Stimulated activated CD8-positive, alpha-beta memory T cell treated with anti-CD3 and anti-CD28 coated beads, Interleukin-7, amount 100 ng/mL, for 24 hours (primary cell): Measurements from ENCODE around the gene CDC42BPB.

Experiments used
- DNase-seq: peaks from one replicate; pipeline ENCODE4 v3.0.0-alpha.2; 2020; ENCODE audit warnings: low read depth

Gene CDC42BPB

GRCh38 chr14:103073876-103074728 is 16.8 kb upstream of the CDC42BPB start:
- DNase-seq = no peak

DNA sequence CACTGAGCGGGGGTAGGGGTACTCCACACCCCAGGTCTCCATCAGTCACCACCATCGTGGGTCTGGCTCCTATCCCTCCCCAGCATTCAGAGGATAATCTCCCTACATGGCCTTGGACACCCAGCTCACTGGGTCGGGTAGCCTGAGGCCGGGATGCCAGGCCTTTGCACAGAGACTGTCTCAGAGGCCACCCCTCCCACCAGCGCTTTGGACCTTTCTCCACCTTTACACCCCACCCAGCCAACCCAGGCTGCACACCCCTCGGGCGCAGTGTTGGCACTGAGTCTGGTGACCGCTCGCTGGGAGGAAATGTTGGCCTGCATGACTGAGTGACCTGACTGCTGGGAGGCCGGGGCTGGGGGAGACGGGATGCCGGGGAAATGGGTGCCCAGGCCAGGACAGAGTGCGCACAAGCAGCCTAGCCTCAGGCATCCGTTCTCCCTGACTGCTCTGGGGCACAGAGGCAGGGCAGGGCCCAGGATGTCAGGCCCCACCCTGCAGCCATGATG is 16.1 kb upstream of the CDC42BPB start:
- no peak for DNase-seq

- DNase-seq = no peak
Observed at GRCh38 chr14:103072595-103073366, 15.4 kb upstream of the CDC42BPB start.

DNA sequence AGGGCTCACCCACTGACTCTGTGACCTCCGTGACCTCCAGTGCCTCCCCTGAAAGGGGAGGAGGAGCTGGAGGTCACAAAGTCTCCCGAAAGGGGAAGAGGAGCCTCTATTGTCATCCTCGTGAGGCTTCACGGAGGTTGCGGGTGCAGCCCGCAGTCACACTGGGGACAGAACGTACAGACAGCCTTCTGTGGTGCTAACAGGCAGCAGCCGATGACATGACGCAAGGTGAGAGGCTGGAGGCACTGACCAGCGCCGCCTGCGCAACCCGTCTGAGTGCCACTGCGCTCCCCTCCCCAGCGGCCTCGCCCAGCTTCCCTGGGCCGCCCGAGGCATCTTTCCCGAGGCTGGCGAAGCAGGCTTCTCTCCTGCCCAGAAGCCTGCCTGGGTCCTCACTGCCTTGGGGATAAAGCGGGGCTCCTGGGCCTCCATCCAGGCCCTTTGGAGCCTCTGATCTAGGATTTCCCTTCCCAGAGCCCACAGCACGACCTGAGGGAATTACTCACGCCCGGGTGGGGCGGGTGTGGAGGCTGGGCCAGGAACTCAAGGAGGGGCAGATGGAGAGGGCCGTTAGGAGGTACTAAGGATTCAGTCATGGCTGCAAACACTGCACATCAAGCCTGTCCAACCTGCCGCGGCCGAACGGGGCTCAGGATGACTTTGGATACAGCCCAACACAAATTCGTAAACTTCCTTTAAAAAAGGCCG is 14.3 kb upstream of the CDC42BPB start:
- DNase-seq = no peak

- DNase-seq = no peak
Observed at GRCh38 chr14:103070971-103071542, 13.7 kb upstream of the CDC42BPB start.

GRCh38 chr14:103070263-103070885 is 13.0 kb upstream of the CDC42BPB start:
- DNase-seq = no peak

- DNase-seq = no peak
Observed at GRCh38 chr14:103068351-103069073, 11.2 kb upstream of the CDC42BPB start.

- no peak for DNase-seq
Observed at GRCh38 chr14:103067231-103067954, 10.0 kb upstream of the CDC42BPB start.

GRCh38 chr14:103066399-103066798 is 9.1 kb upstream of the CDC42BPB start:
- no peak for DNase-seq

DNA sequence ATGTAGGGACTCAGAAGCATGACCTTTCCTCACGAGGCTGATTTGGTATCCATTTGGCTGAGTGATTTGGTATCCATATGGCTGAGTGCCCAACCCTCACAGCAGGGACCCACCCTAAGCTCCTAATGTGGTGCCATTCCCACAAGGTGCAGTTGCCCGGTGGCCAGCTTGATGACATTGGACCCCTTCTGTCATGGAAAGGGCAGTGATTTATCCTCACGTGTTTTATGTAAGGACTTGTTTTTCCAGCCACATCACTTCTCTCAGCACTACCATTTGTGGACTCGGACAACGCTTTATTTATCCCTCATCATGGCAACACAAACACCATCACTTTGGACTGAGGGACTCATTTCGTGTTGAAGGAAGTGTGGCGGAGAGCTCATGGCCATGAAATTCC is 8.5 kb upstream of the CDC42BPB start:
- DNase-seq = no peak

DNA sequence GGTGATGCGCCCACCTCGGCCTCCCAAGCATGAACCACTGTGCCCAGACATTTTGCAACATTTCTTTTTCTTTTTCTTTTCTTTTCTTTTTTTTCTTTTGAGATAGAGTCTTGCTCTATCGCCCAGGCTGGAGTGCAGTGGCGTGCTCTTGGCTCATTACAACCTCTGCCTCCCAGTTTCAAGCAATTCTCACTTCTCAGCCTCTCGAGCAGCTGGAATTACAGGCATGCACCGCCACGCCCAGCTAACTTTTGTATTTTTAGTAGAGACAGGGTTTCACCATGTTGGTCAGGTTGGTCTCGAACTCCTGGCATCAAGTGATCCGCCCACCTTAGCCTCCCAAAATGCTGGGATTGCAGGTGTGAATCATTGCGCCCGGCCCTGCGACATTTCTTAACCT is 7.6 kb upstream of the CDC42BPB start:
- no peak for DNase-seq

GRCh38 chr14:103064436-103064835 is 7.1 kb upstream of the CDC42BPB start:
- DNase-seq = no peak

- DNase-seq = no peak
Observed at GRCh38 chr14:103061482-103061976, 4.2 kb upstream of the CDC42BPB start.

DNA sequence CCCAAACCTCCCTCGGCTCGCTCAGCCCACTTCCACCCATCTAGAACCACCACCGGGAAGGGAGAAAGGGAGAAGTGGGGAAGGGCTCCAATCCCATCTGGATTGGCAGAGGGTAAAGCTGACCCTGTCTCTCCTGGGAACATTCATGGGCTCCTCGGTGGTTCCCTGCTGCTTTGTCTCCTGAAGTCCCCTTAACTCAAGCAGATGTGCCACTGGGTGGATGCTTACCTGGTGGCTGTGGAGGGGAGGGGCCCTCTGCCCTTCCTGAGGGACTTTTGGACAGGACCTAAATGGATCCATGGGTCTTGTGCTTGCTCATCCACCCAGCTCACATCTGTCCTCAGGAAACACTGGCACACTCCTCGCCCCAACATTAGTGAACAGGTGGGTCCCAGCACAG is 2.2 kb upstream of the CDC42BPB start:
- DNase-seq = no peak

DNA sequence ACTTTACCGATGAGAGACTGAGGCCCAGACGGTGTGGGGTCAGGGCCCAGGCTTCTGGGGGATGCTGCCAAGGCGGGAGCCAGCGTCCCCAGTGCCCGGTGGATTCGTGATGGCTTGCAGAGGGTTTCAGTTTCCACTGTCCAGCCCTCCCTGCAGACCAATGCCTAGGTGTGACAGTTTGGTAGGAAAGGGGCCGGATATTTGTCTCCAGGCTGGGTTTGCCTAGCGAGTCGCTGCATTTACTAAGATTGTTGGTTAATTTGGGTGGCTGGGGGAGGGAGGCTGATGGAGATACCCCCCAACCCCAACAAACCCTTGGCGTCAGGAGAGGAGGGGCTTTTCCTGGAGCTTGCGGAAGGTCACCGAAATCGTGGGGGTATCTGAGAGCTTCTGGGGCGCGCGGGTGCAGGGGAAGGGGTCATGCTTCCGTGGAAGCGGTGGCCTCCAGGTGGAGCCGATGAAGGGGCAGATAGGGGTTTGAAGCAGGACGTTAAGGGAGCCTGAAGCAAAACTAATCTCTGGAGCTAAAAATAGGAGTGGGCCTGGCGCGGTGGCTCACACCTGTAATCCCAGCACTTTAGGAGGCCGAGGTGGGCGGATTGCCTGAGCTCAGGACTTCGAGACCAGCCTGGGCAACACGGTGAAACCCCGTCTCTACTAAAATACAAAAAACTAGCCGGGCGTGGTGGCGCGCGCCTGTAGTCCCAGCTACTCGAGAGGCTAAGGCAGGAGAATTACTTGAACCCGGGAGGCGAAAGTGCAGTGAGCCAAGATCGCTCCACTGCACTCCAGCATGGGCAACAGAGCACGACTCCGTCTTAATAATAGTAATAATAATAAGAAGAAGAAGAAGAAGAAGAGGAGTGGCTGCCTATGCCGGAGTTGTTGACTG is 1.1 kb upstream of the CDC42BPB start:
- no peak for DNase-seq

DNA sequence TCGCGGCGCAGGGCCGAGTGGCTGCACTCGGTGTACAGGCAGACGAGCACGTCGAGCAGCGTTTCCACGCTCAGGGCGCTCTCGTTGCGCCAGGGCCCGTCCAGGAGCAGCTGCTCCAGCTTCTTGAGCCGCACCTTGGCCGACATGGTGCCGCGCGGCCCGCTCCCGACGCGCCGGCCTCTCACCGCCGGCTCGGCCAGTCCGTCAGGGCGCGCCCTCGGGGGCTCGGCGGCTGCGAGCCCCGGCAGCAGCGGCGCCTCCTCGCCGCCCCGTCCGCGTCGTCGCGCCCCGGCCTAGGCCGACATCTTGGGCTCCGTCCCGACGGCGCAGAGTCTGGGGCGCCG is 349 bp downstream of the CDC42BPB start:
- no peak for DNase-seq

GRCh38 chr14:103056322-103057027 is 874 bp downstream of the CDC42BPB start:
- DNase-seq = no peak

DNA sequence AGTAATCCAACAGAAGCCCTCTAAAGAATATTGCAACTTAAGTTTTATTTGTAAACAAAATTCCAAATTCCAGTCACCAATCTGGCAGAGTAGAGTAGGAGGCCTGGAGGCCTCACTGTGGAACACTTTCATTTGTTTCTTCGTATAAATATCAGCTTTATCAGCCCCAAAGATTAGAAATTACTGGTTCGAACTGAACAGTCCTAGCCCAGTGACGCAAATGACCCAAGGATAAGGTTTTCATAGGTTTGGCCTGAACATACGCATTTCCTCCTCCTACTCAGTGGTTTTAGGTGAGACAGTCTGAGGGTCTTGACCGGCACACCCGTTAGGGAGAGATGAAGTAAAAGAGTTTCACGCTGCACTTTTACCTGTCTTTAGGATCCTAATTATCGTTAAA is 1.7 kb downstream of the CDC42BPB start:
- DNase-seq = no peak

DNA sequence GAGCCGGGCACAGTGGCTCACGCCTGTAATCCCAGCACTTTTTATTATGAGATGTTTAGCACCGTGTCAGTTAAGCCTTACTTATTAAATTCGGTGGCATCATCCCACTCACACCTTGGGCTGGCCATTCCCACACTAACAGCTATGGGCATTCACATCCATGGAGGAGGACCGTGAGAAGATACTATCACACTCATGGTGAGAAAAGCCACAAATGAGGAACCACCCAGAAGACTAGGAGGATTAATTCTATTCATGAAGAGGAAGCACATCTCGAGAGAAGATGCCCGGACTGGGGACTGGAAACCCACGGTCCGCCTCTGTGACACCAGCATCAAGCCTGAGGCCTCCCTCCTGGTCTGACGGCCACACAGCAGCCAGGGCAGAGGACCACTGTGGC is 4.9 kb downstream of the CDC42BPB start:
- DNase-seq = no peak
